ENCODE measurements around the gene ADGRF3. TPM values are rescaled to one million over a fixed set of nuclear protein-coding genes. Genes with fewer than 3 reads are reported as not detected.

Gene ADGRF3
- total and polyA plus RNA-seq, 2 of the 8 experiments (the other 6 are each of a cell fraction or from before 2014, with no cell fraction given), result 0.54 to 0.69 TPM

- Histone ChIP-seq H3K4me3 (ENCODE audit: extremely low read depth in 1 of 4, insufficient read depth in 2 of 4, low read depth in 3 of 4, low read length in 4 of 4) (no peak overlapping the region), H4K91ac (replicated peaks; ENCODE audit: insufficient read length, low read length) (no peak overlapping the region), H3K56ac (replicated peaks; ENCODE audit: insufficient read length, low read depth, low read length) (no peak overlapping the region), H3K14ac (ENCODE audit: insufficient read length) (no peak overlapping the region), H4K20me1 (replicated peaks in 1 of 2; ENCODE audit: control insufficient read depth in 1 of 2, insufficient read depth in 2 of 2, low read length in 2 of 2) (no peaks in the 10 kb centered on the region), H2BK5ac (ENCODE audit: low read depth, low read length) (no peak overlapping the region), H3K79me1 (ENCODE audit: low read depth, low read length) (no peaks in the 10 kb centered on the region), H2BK15ac (ENCODE audit: low read length) (no peak overlapping the region), H2BK20ac (ENCODE audit: low read length) (no peak overlapping the region), H4K8ac (ENCODE audit: extremely low read depth, insufficient read depth, low read length) (no peak overlapping the region), H3K9ac (replicated peaks in 1 of 4; ENCODE audit: extremely low read depth in 1 of 4, low read depth in 3 of 4, low read length in 3 of 4) (no peak overlapping the region), H2AK5ac (ENCODE audit: low read depth, low read length) (no peak overlapping the region), H3K4me1 (replicated peaks in 1 of 4; ENCODE audit: control insufficient read depth in 3 of 4, insufficient read depth in 4 of 4, low read length in 3 of 4) (no peaks in the 10 kb centered on the region), H3K4me2 (ENCODE audit: insufficient read depth in 1 of 2, low read depth in 2 of 2, low read length in 2 of 2) (no peak overlapping the region), H3K9me3 (ENCODE audit: insufficient read depth in 2 of 2, low read depth in 1 of 2, low read length in 1 of 2) (no peaks in the 10 kb centered on the region), H2BK12ac (ENCODE audit: low read depth, low read length) (no peak overlapping the region), H2AFZ (ENCODE audit: low read length) (no peak overlapping the region), H3K23me2 (ENCODE audit: low read depth, low read length) (no peaks in the 10 kb centered on the region), H2BK120ac (replicated peaks; ENCODE audit: low read depth, low read length) (no peak overlapping the region), H3K23ac (ENCODE audit: insufficient read length) (no peak overlapping the region), H3K18ac (ENCODE audit: extremely low read depth, low read length) (no peak overlapping the region), H3K4ac (replicated peaks; ENCODE audit: insufficient read length, low read depth, low read length) (no peak overlapping the region), H3K79me2 (ENCODE audit: control insufficient read depth in 1 of 2, insufficient read depth in 2 of 2, low read length in 2 of 2) (no peaks in the 10 kb centered on the region), H3K27ac (ENCODE audit: low read depth, low read length) (no peak overlapping the region), H4K5ac (ENCODE audit: insufficient read length, low read depth, low read length) (no peak overlapping the region), H3K36me3 (ENCODE audit: control insufficient read depth in 2 of 4, insufficient read depth in 4 of 4, low read length in 3 of 4) (no peaks in the 10 kb centered on the region), H3K27me3 (replicated peaks in 1 of 4; ENCODE audit: control insufficient read depth in 3 of 4, extremely low read depth in 1 of 4, insufficient read depth in 3 of 4, low read length in 3 of 4) (no peaks in the 10 kb centered on the region; a peak in 1 of 7 replicates)
- DNase-seq (ENCODE audit: low read depth in 1 of 2, low spot score in 2 of 2) (peak in 1 of 2 experiments; percentile 24), FAIRE-seq (no peak)
- ChIA-PET POLR2A (ENCODE audit: partially characterized antibody) (interaction anchor here (0.7 to 1.5 kb wide), 4 partner anchors 9 to 81 kb away, joined by 3 to 4 read pairs (median 4); partner anchors contain the start of genes HADHA and HADHB), CTCF (ENCODE audit: partially characterized antibody) (interaction anchor here (1.1 to 1.9 kb wide), 3 partner anchors 9 to 134 kb away, joined by 3 to 4 read pairs (median 4); no protein-coding TSS in a partner anchor)
- WGBS, 2 experiments (ENCODE audit: extremely low coverage in 1 of 2, insufficient coverage in 1 of 2, insufficient read length in 1 of 2, insufficient replicate concordance in 2 of 2, low coverage in 1 of 2, low lambda C conversion rate in 2 of 2, missing lambda C conversion rate in 1 of 2), result 78% methylated on average over 4 of the region's 4 CpGs; no CpG with 5 or more reads in 1 of the 2 experiments
- TF ChIP-seq CHD2 (IDR thresholded peaks at IDR 0.05; ENCODE audit: low read length), result no peak
- no peak for TF ChIP-seq CHD1 (IDR thresholded peaks at IDR 0.05; ENCODE audit: low read depth, low read length)
- TF ChIP-seq PHF8 (conservative IDR thresholded peaks at IDR 0.05; ENCODE audit: low read depth, low read length), result no peak
- no peak for TF ChIP-seq HDAC2 (IDR thresholded peaks at IDR 0.05; ENCODE audit: borderline replicate concordance in 1 of 2, low read depth in 2 of 2, low read length in 2 of 2)
- TF ChIP-seq ZNF274 (IDR thresholded peaks at IDR 0.05; ENCODE audit: borderline replicate concordance, extremely low read depth, low read length), result no peak
- no peak for TF ChIP-seq SP2 (IDR thresholded peaks at IDR 0.05; ENCODE audit: low read length)
- TF ChIP-seq RBBP5 (IDR thresholded peaks at IDR 0.05; ENCODE audit: borderline replicate concordance, low read depth, low read length), result no peak
- no peak for TF ChIP-seq NRF1 (IDR thresholded peaks at IDR 0.05; ENCODE audit: low read depth, low read length)
- TF ChIP-seq POLR2A (IDR thresholded peaks at IDR 0.05; ENCODE audit: control extremely low read depth in 1 of 2, low read depth in 2 of 2, low read length in 2 of 2), result no peak
- TF ChIP-seq SP4 (IDR thresholded peaks at IDR 0.05; ENCODE audit: low read length), result no peak
- no peak for TF ChIP-seq SIRT6 (IDR thresholded peaks at IDR 0.05; ENCODE audit: low read length)
- no peak for TF ChIP-seq MAFK (IDR thresholded peaks at IDR 0.05; ENCODE audit: low read depth, low read length)
- no peak for TF ChIP-seq RNF2 (IDR thresholded peaks at IDR 0.05; ENCODE audit: borderline replicate concordance, low read depth, low read length, missing control alignments, poor library complexity, severe bottlenecking)
- TF ChIP-seq EP300 (IDR thresholded peaks at IDR 0.05; ENCODE audit: borderline replicate concordance in 1 of 2, low read depth in 2 of 2, low read length in 2 of 2), result no peak
Measured at GRCh38 chr2:26325851-26326250, 20.7 kb downstream of the ADGRF3 start.
